Measurements from ENCODE around the gene AQP3.

AQP3 gene

GRCh38 chr9:33476503-33476902 lies 29.1 kb upstream of the AQP3 start:
- no peaks in the 10 kb centered on the region for H3K9me3 ChIP-seq (ENCODE audit: severe bottlenecking)
- DNase-seq (ENCODE audit: low spot score) (no peak), ATAC-seq (ENCODE audit: low read depth) (no peak)
- H3K27ac ChIP-seq (ENCODE audit: poor library complexity, severe bottlenecking) = no peak overlapping the region
- H3K4me1 ChIP-seq (ENCODE audit: insufficient read depth, poor library complexity, severe bottlenecking) = peaks cover 8% of the 10 kb centered on the region
- H3K4me3 ChIP-seq (ENCODE audit: severe bottlenecking) = no peak overlapping the region
- no peaks in the 10 kb centered on the region for H3K27me3 ChIP-seq (ENCODE audit: insufficient read depth, poor library complexity, severe bottlenecking)
- H3K36me3 ChIP-seq (ENCODE audit: low read depth) = peaks cover 10% of the 10 kb centered on the region
- TF ChIP-seq CTCF (IDR thresholded peaks at IDR 0.05; ENCODE audit: poor library complexity, severe bottlenecking) = no peak

GRCh38 chr9:33475357-33475756 lies 28.0 kb upstream of the AQP3 start:
- Histone ChIP-seq H3K9me3 (ENCODE audit: severe bottlenecking) (no peaks in the 10 kb centered on the region), H3K27ac (ENCODE audit: poor library complexity, severe bottlenecking) (no peak overlapping the region), H3K4me1 (ENCODE audit: insufficient read depth, poor library complexity, severe bottlenecking) (peaks cover 9% of the 10 kb centered on the region), H3K27me3 (ENCODE audit: insufficient read depth, poor library complexity, severe bottlenecking) (no peaks in the 10 kb centered on the region), H3K4me3 (ENCODE audit: severe bottlenecking) (no peak overlapping the region), H3K36me3 (ENCODE audit: low read depth) (peaks cover 22% of the 10 kb centered on the region)
- DNase-seq (ENCODE audit: low spot score) = no peak
- no peak for TF ChIP-seq CTCF (IDR thresholded peaks at IDR 0.05; ENCODE audit: poor library complexity, severe bottlenecking)
- no peak for ATAC-seq (ENCODE audit: low read depth)

- DNase-seq (ENCODE audit: low spot score) (peak; percentile 95), ATAC-seq (ENCODE audit: low read depth) (peak; percentile 98)
- Histone ChIP-seq H3K4me3 (ENCODE audit: severe bottlenecking) (peak within 1 kb of the TSS; percentile 88), H3K9me3 (ENCODE audit: severe bottlenecking) (no peaks in the 10 kb centered on the region), H3K27me3 (ENCODE audit: insufficient read depth, poor library complexity, severe bottlenecking) (no peaks in the 10 kb centered on the region), H3K4me1 (ENCODE audit: insufficient read depth, poor library complexity, severe bottlenecking) (peaks cover 9% of the 10 kb centered on the region), H3K36me3 (ENCODE audit: low read depth) (peaks cover 37% of the 10 kb centered on the region), H3K27ac (ENCODE audit: poor library complexity, severe bottlenecking) (peak within 1 kb of the TSS; percentile 48)
- TF ChIP-seq CTCF (IDR thresholded peaks at IDR 0.05; ENCODE audit: poor library complexity, severe bottlenecking) = no peak
Measured at GRCh38 chr9:33473643-33474352, 26.4 kb upstream of the AQP3 start, which contains the start of gene NOL6. TSS of gene NOL6 (minus strand) at chr9:33473924. CDS start at chr9:33473842, 82 bp downstream.

- Histone ChIP-seq H3K36me3 (ENCODE audit: low read depth) (peaks cover 45% of the 10 kb centered on the region), H3K27me3 (ENCODE audit: insufficient read depth, poor library complexity, severe bottlenecking) (no peaks in the 10 kb centered on the region), H3K27ac (ENCODE audit: poor library complexity, severe bottlenecking) (peak overlapping the region; percentile 48), H3K9me3 (ENCODE audit: severe bottlenecking) (no peaks in the 10 kb centered on the region), H3K4me3 (ENCODE audit: severe bottlenecking) (peak overlapping the region; percentile 88), H3K4me1 (ENCODE audit: insufficient read depth, poor library complexity, severe bottlenecking) (peaks cover 9% of the 10 kb centered on the region)
- DNase-seq (ENCODE audit: low spot score) = no peak
- ATAC-seq (ENCODE audit: low read depth) = no peak
- no peak for TF ChIP-seq CTCF (IDR thresholded peaks at IDR 0.05; ENCODE audit: poor library complexity, severe bottlenecking)
Measured at GRCh38 chr9:33472881-33473615, 25.7 kb upstream of the AQP3 start.
